BJ (cell line): ENCODE measurements around the gene ANG. TPM values are rescaled to one million over a fixed set of nuclear protein-coding genes. Genes with fewer than 3 reads are reported as not detected.

Experiments used
- CTCF ChIA-PET: fragments of 350-600 bp; formaldehyde crosslinking; extraction: SDS; loops from one replicate; lab custom pipeline; 2021; ENCODE audit warnings: antibody characterized with exemption, inconsistent platforms; lab: Yijun Ruan, JAX
- POLR2A ChIA-PET: fragments of 300-600 bp; sonication (Branson Sonifier 250); formaldehyde crosslinking; extraction: SDS; loops from one replicate; lab custom pipeline; 2021; ENCODE audit warnings: antibody characterized with exemption; lab: Charles Lee
- DNase-seq: peaks from one replicate; pipeline ENCODE4 v3.0.0-alpha.2; 2011; ENCODE audit warnings: low read depth
- H3K27me3 ChIP-seq: 2 replicates; pipeline ENCODE4 v1.6.0; 2011; ENCODE audit warnings: low read length; ENCODE audit not compliant: control insufficient read depth, insufficient read depth
- H3K36me3 ChIP-seq: 2 replicates; pipeline ENCODE4 v1.5.1; 2011; ENCODE audit warnings: low read length; ENCODE audit not compliant: control insufficient read depth, insufficient read depth
- H3K4me3 ChIP-seq: 2 replicates; pipeline ENCODE4 v1.5.1; 2011; ENCODE audit warnings: low read depth, mild to moderate bottlenecking, control low read depth, low read length
- CTCF ChIP-seq: IDR thresholded peaks from 2 replicates; pipeline ENCODE4 v1.5.1; 2011; ENCODE audit warnings: low read depth, mild to moderate bottlenecking, control low read depth, inconsistent platforms, low read length, moderate library complexity; ENCODE audit not compliant: insufficient read depth
- polyA plus RNA-seq: library from polyadenylated mRNA; depleted of rRNA; stranded (reverse); fragments of >200 nt; gene quantifications from 2 replicates; pipeline ENCODE4 v1.2.3, GENCODE V29; 2011; rRNA removed
- small RNA-seq: library from RNA; depleted of rRNA; stranded (forward); fragments of <200 nt; gene quantifications from one replicate; pipeline ENCODE3, GENCODE V24; 2012; ENCODE audit warnings: low replicate concordance, low read depth; ENCODE audit not compliant: insufficient read length

Gene ANG
- polyA plus RNA-seq, 1 experiment = 12.7 TPM

- POLR2A ChIA-PET = no interaction called here
- CTCF ChIA-PET = no interaction called here
These were observed 53.6 kb downstream of the ANG start for GRCh38 chr14:20742132-20742531.

GRCh38 chr14:20743556-20743955, 55.0 kb downstream of the ANG start:
- ChIA-PET CTCF (interaction anchor here (0.8 kb wide), 1 partner anchor 14 kb away, joined by 3 read pairs; no protein-coding TSS in a partner anchor), POLR2A (no interaction called here)
- Histone ChIP-seq H3K4me3 (no peak overlapping the region), H3K36me3 (no peaks in the 10 kb centered on the region), H3K27me3 (no peaks in the 10 kb centered on the region; the same call in 1 of the 2 replicates)
- DNase-seq = no peak
- no peak for TF ChIP-seq CTCF

More at GRCh38 chr14:20742132-20742531, 53.6 kb downstream of the ANG start:
- Histone ChIP-seq H3K4me3 (no peak overlapping the region), H3K27me3 (no peaks in the 10 kb centered on the region; the same call in 1 of the 2 replicates), H3K36me3 (no peaks in the 10 kb centered on the region)
- DNase-seq = no peak
- TF ChIP-seq CTCF = no peak

Small RNA genes lying within 50 kb of the gene (small RNA-seq; reads per million reads assigned to genes)
- not detected for gene RF00019

Other genes with a start within 250 kb of the ANG start
- gene OSGEP, start 234.0 kb upstream of the ANG start, polyA plus RNA-seq = 21.2 and 28.9 TPM in 2 replicates
- 219 and 237 TPM in 2 replicates for gene APEX1, start 233.5 kb upstream of the ANG start, polyA plus RNA-seq
- gene PIP4P1, start 227.3 kb upstream of the ANG start, polyA plus RNA-seq = 28.6 and 38.3 TPM in 2 replicates
- 18.4 and 21.4 TPM in 2 replicates for gene PNP, start 219.4 kb upstream of the ANG start, polyA plus RNA-seq
- not detected in 2 replicates for gene RNASE10, start 183.2 kb upstream of the ANG start, polyA plus RNA-seq
- not detected in 2 replicates for gene RNASE9, start 127.7 kb upstream of the ANG start, polyA plus RNA-seq
- gene RNASE11, start 100.8 kb upstream of the ANG start, polyA plus RNA-seq = not detected in 2 replicates
- gene RNASE12, start 97.4 kb upstream of the ANG start, polyA plus RNA-seq = not detected in 2 replicates
- gene OR6S1, start 47.1 kb upstream of the ANG start, polyA plus RNA-seq = not detected in 2 replicates
- gene RNASE4, start 4.2 kb upstream of the ANG start, polyA plus RNA-seq = 38.6 and 42.4 TPM in 2 replicates
- not detected in 2 replicates for gene EDDM3A, start 57.1 kb downstream of the ANG start, polyA plus RNA-seq
- not detected in 2 replicates for gene EDDM3B, start 79.6 kb downstream of the ANG start, polyA plus RNA-seq
- not detected in 2 replicates for gene RNASE6, start 92.5 kb downstream of the ANG start, polyA plus RNA-seq
- not detected in 2 replicates for gene RNASE1, start 114.1 kb downstream of the ANG start, polyA plus RNA-seq
- gene RNASE3, start 202.6 kb downstream of the ANG start, polyA plus RNA-seq = not detected in 2 replicates